Endothelial cell of umbilical vein (primary cell): ENCODE data around the gene DYNC1H1.

Source experiments
- CTCF ChIP-seq, 2 donors: IDR thresholded peaks; 1 replicate in 1 of 2; 2 replicates in 1 of 2; pipeline ENCODE4 v1.5.1; 2011; ENCODE audit warnings: low read length in 2 of 2, mild to moderate bottlenecking in 2 of 2, moderate library complexity in 2 of 2, control low read depth in 1 of 2, inconsistent platforms in 1 of 2, low read depth in 1 of 2; ENCODE audit not compliant: insufficient read depth in 1 of 2; ENCODE audit errors: extremely low read depth in 1 of 2
- EZH2 ChIP-seq: IDR thresholded peaks from 2 replicates; pipeline ENCODE4 v1.6.1; 2012; ENCODE audit warnings: borderline replicate concordance, low read depth, mild to moderate bottlenecking, moderate library complexity, low read length, inconsistent platforms; ENCODE audit not compliant: severe bottlenecking
- FOS ChIP-seq: IDR thresholded peaks from 2 replicates; pipeline ENCODE4 v1.6.1; 2011; ENCODE audit warnings: mild to moderate bottlenecking, low read length, moderate library complexity, borderline replicate concordance; ENCODE audit not compliant: insufficient read depth
- GATA2 ChIP-seq: IDR thresholded peaks from 2 replicates; pipeline ENCODE4 v1.7.0; 2011; ENCODE audit warnings: low read depth, mild to moderate bottlenecking, moderate library complexity, mixed read lengths, low read length; ENCODE audit not compliant: insufficient read length, insufficient read depth
- JUN ChIP-seq: IDR thresholded peaks from 2 replicates; pipeline ENCODE4 v1.6.1; 2011; ENCODE audit warnings: borderline replicate concordance, low read depth; ENCODE audit not compliant: insufficient read length, insufficient read depth
- MAX ChIP-seq: IDR thresholded peaks from 2 replicates; pipeline ENCODE4 v1.6.1; 2011; ENCODE audit not compliant: insufficient read depth, insufficient read length
- POLR2A ChIP-seq: IDR thresholded peaks from 2 replicates; pipeline ENCODE4 v1.6.1; 2012; ENCODE audit warnings: low read depth, mild to moderate bottlenecking, control low read depth, low read length
- POLR2AphosphoS5 ChIP-seq: IDR thresholded peaks from 2 replicates; pipeline ENCODE4 v1.6.1; 2012; ENCODE audit warnings: low read depth, mild to moderate bottlenecking, control low read depth, low read length, moderate library complexity; ENCODE audit not compliant: insufficient read depth

- TF ChIP-seq POLR2AphosphoS5 (no peak), CTCF (IDR thresholded peaks at IDR 0.05; ENCODE audit: extremely low read depth in 1 of 2, insufficient read depth in 1 of 2, low read depth in 1 of 2, low read length in 2 of 2) (no peak), POLR2A (no peak), JUN (no peak), MAX (no peak), FOS (no peak), GATA2 (no peak), EZH2 (no peak)
These were observed 49.4 kb downstream of the DYNC1H1 start for GRCh38 chr14:102013669-102014200.
